Frontal cortex (tissue), 4 donors: ENCODE measurements around the gene STX2. TPM values are rescaled to one million over a fixed set of nuclear protein-coding genes. Genes with fewer than 3 reads are reported as not detected.
"Not testable (repeated sequence)": the region's sequence is repeated elsewhere in the genome, so short reads cannot be mapped to it uniquely, and the experiment has no call there.

ENCODE experiments used
- DNase-seq, 2 donors: peaks; one replicate each; pipeline ENCODE4 v3.0.0; 2012; ENCODE audit warnings: low spot score in 2 of 2
- FAIRE-seq: peaks from 2 replicates; lab custom pipeline; 2012; peaks lifted over from hg19 to GRCh38; lab: Jason Lieb, UNC
- total RNA-seq: library from RNA; depleted of rRNA; stranded (reverse); fragments of >200 nt; gene quantifications from one replicate; pipeline ENCODE4 v1.2.3, GENCODE V29; 2014
- donor health status: control.
- donor health status: control.
- donor health status: control.

Gene STX2
- total RNA-seq, 1 donor from 2014 or later, result 21.2 TPM

- no peak for FAIRE-seq
Measured at GRCh38 chr12:130778776-130779175, 60.3 kb downstream of the STX2 start.

GRCh38 chr12:130776857-130777339 lies 62.2 kb downstream of the STX2 start:
- FAIRE-seq, result no peak
- no peak for DNase-seq

More at GRCh38 chr12:130778776-130779175, 60.3 kb downstream of the STX2 start:
- no peak for DNase-seq

GRCh38 chr12:130775953-130776856 lies 62.8 kb downstream of the STX2 start:
- no peak for FAIRE-seq
- peak; percentile 40 to 68 for DNase-seq

- DNase-seq (no peak), FAIRE-seq (no peak)
Measured at GRCh38 chr12:130770413-130771028, 68.5 kb downstream of the STX2 start.

GRCh38 chr12:130768120-130768519 lies 70.9 kb downstream of the STX2 start:
- no peak for DNase-seq
- no peak for FAIRE-seq

- no peak for FAIRE-seq
- no peak for DNase-seq
Measured at GRCh38 chr12:130766470-130766869, 72.6 kb downstream of the STX2 start.

GRCh38 chr12:130765186-130765659 lies 73.8 kb downstream of the STX2 start:
- FAIRE-seq (no peak), DNase-seq (no peak)

GRCh38 chr12:130764475-130765185 lies 74.4 kb downstream of the STX2 start:
- no peak for DNase-seq
- FAIRE-seq, result no peak

GRCh38 chr12:130764073-130764472 lies 75.0 kb downstream of the STX2 start:
- no peak for DNase-seq
- no peak for FAIRE-seq

GRCh38 chr12:130762319-130762675 lies 76.8 kb downstream of the STX2 start:
- FAIRE-seq, result no peak

GRCh38 chr12:130761537-130762318 lies 77.3 kb downstream of the STX2 start:
- peak; percentile 53 to 73 for DNase-seq
- FAIRE-seq, result no peak

More at GRCh38 chr12:130762319-130762675, 76.8 kb downstream of the STX2 start:
- no peak for DNase-seq

- DNase-seq (no peak), FAIRE-seq (no peak)
Measured at GRCh38 chr12:130754234-130754901, 84.7 kb downstream of the STX2 start.

GRCh38 chr12:130752692-130753230 lies 86.3 kb downstream of the STX2 start:
- DNase-seq, result no peak
- no peak for FAIRE-seq

GRCh38 chr12:130752037-130752436 lies 87.0 kb downstream of the STX2 start:
- not testable (repeated sequence) for FAIRE-seq, DNase-seq

- FAIRE-seq (no peak), DNase-seq (no peak)
Measured at GRCh38 chr12:130748786-130749185, 90.3 kb downstream of the STX2 start.

GRCh38 chr12:130747867-130748740 lies 90.9 kb downstream of the STX2 start:
- FAIRE-seq (no peak), DNase-seq (peak; percentile 35 to 60)

- FAIRE-seq (no peak), DNase-seq (no peak)
Measured at GRCh38 chr12:130746546-130746945, 92.5 kb downstream of the STX2 start.

GRCh38 chr12:130745921-130746320 lies 93.1 kb downstream of the STX2 start:
- DNase-seq (no peak), FAIRE-seq (peak; percentile 96)
